ENCODE measurements around the gene TMEM63C.
"Not testable (repeated sequence)": the region's sequence is repeated elsewhere in the genome, so short reads cannot be mapped to it uniquely, and the experiment has no call there.

The TMEM63C gene

DNA sequence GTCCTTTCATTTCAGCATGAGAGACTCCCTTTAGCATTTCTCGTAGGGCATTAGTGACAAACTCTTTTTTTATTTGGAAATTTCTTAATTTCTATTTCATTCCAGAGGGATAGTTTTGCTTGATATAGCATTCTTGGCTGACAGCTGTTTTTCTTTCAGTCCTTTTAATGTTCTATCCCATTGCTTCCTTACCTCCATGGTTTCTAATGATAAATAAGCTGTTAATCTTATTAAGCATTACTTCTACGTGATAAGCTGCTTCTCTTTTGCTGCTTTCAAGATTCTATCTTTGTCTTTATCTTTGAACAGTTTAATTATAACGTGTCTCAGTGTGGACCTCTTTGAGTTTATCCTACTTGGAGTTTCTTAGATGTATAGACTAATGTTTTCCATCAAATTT lies 11.6 kb upstream of the TMEM63C start:
- no peaks in the 10 kb centered on the region for H3K36me3 ChIP-seq (ENCODE audit: insufficient read depth, low read length)
- no peaks in the 10 kb centered on the region for H3K9me2 ChIP-seq (replicated peaks; ENCODE audit: low read depth, low read length)
- H3K9me3 ChIP-seq (ENCODE audit: insufficient read depth, low read depth, low read length), result no peaks in the 10 kb centered on the region
- H3F3A ChIP-seq (ENCODE audit: low read depth), result no peaks in the 10 kb centered on the region
- H2AFZ ChIP-seq (ENCODE audit: low read length), result no peak overlapping the region
- no peak overlapping the region for H3K9ac ChIP-seq (ENCODE audit: low read depth, low read length, poor library complexity, severe bottlenecking)
- H3K4me3 ChIP-seq (ENCODE audit: low read length, poor library complexity, severe bottlenecking), result no peak overlapping the region
- H3K4me1 ChIP-seq (ENCODE audit: insufficient read depth, low read length, poor library complexity, severe bottlenecking), result no peaks in the 10 kb centered on the region
- no peak overlapping the region for H3K4me2 ChIP-seq (ENCODE audit: low read depth, low read length, poor library complexity, severe bottlenecking)
- TF ChIP-seq, protein P1, sequence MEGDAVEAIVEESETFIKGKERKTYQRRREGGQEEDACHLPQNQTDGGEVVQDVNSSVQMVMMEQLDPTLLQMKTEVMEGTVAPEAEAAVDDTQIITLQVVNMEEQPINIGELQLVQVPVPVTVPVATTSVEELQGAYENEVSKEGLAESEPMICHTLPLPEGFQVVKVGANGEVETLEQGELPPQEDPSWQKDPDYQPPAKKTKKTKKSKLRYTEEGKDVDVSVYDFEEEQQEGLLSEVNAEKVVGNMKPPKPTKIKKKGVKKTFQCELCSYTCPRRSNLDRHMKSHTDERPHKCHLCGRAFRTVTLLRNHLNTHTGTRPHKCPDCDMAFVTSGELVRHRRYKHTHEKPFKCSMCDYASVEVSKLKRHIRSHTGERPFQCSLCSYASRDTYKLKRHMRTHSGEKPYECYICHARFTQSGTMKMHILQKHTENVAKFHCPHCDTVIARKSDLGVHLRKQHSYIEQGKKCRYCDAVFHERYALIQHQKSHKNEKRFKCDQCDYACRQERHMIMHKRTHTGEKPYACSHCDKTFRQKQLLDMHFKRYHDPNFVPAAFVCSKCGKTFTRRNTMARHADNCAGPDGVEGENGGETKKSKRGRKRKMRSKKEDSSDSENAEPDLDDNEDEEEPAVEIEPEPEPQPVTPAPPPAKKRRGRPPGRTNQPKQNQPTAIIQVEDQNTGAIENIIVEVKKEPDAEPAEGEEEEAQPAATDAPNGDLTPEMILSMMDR (conservative IDR thresholded peaks at IDR 0.05; ENCODE audit: low read length), result no peak
- TF ChIP-seq EZH2phosphoT487 (IDR thresholded peaks at IDR 0.05; ENCODE audit: borderline replicate concordance), result no peak
- H3K79me2 ChIP-seq (ENCODE audit: insufficient read depth, low read length), result no peaks in the 10 kb centered on the region
- no peaks in the 10 kb centered on the region for H3K27me3 ChIP-seq (ENCODE audit: insufficient read depth, low read length, poor library complexity, severe bottlenecking)
- H4K20me1 ChIP-seq (ENCODE audit: insufficient read depth, low read length, poor library complexity, severe bottlenecking), result no peaks in the 10 kb centered on the region

DNA sequence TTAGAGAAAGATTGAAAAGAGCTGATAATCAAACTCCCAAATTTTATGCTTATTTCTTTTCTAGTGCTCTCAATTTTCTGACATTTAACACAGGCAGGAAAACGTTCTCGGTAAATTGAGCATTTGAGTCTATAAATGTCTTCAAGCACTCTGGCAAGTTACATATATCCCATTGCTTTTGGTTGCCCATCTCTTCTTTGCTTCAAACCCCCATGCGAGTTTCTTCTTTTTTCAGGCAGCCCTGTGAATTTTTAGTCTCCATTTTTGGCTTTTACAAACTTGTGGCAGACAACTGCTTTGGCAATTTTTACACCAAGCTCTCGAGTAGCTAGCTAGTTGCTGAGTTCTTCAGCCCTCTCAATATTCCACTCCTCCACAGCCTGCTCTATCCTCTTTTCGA lies 8.7 kb upstream of the TMEM63C start:
- no peaks in the 10 kb centered on the region for H3K4me1 ChIP-seq (ENCODE audit: insufficient read depth, low read length, poor library complexity, severe bottlenecking)
- no peaks in the 10 kb centered on the region for H3K79me2 ChIP-seq (ENCODE audit: insufficient read depth, low read length)
- no peaks in the 10 kb centered on the region for H3K36me3 ChIP-seq (ENCODE audit: insufficient read depth, low read length)
- no peak overlapping the region for H3K4me3 ChIP-seq (ENCODE audit: low read length, poor library complexity, severe bottlenecking)
- TF ChIP-seq, protein P1 (conservative IDR thresholded peaks at IDR 0.05; ENCODE audit: low read length), result no peak
- TF ChIP-seq EZH2phosphoT487 (IDR thresholded peaks at IDR 0.05; ENCODE audit: borderline replicate concordance), result no peak
- H3F3A ChIP-seq (ENCODE audit: low read depth), result no peaks in the 10 kb centered on the region
- no peaks in the 10 kb centered on the region for H3K27me3 ChIP-seq (ENCODE audit: insufficient read depth, low read length, poor library complexity, severe bottlenecking)
- H2AFZ ChIP-seq (ENCODE audit: low read length), result no peak overlapping the region
- no peaks in the 10 kb centered on the region for H3K9me2 ChIP-seq (replicated peaks; ENCODE audit: low read depth, low read length)
- H3K9ac ChIP-seq (ENCODE audit: low read depth, low read length, poor library complexity, severe bottlenecking), result no peak overlapping the region
- H4K20me1 ChIP-seq (ENCODE audit: insufficient read depth, low read length, poor library complexity, severe bottlenecking), result no peaks in the 10 kb centered on the region
- no peaks in the 10 kb centered on the region for H3K9me3 ChIP-seq (ENCODE audit: insufficient read depth, low read depth, low read length)
- H3K4me2 ChIP-seq (ENCODE audit: low read depth, low read length, poor library complexity, severe bottlenecking), result no peak overlapping the region

DNA sequence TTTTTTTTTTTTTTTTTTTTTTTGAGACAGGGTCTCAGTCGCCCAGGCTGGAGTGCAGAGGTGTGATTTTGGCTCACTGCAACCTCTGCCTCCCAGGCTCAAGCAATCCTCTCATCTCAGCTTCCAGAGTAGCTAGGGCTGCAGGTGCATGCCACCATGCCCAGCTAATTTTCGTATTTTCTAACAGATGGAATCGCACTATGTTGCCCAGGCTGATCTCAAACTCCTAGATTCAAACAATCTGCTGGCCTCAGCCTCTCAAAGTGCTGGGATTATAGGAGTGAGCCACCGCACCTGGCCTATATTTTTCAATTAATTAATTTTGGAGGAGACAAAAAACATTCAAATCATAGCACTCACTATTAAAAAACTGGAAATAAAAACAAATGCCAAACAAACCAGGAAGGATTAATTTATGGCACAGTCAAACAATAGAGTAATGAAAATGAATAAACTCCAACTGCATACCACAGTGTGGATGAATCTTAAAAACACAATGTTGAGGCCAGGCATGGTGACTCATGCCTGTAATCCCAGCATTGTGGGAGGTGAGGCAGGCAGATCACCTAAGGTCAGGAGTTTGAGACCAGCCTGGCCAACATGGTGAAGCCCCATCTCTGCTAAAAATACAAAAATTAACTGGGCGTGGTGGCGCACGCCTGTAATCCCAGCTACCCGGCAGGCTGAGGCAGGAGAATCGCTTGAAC lies 7.5 kb upstream of the TMEM63C start:
- H2AFZ ChIP-seq (ENCODE audit: low read length); H3F3A ChIP-seq (ENCODE audit: low read depth); H3K36me3 ChIP-seq (ENCODE audit: insufficient read depth, low read length); H3K4me2 ChIP-seq (ENCODE audit: low read depth, low read length, poor library complexity, severe bottlenecking); H3K9ac ChIP-seq (ENCODE audit: low read depth, low read length, poor library complexity, severe bottlenecking); H3K9me3 ChIP-seq (ENCODE audit: insufficient read depth, low read depth, low read length); H3K4me1 ChIP-seq (ENCODE audit: insufficient read depth, low read length, poor library complexity, severe bottlenecking); H4K20me1 ChIP-seq (ENCODE audit: insufficient read depth, low read length, poor library complexity, severe bottlenecking); H3K79me2 ChIP-seq (ENCODE audit: insufficient read depth, low read length); H3K27me3 ChIP-seq (ENCODE audit: insufficient read depth, low read length, poor library complexity, severe bottlenecking); H3K9me2 ChIP-seq (replicated peaks; ENCODE audit: low read depth, low read length); H3K4me3 ChIP-seq (ENCODE audit: low read length, poor library complexity, severe bottlenecking): not testable (repeated sequence)

DNA sequence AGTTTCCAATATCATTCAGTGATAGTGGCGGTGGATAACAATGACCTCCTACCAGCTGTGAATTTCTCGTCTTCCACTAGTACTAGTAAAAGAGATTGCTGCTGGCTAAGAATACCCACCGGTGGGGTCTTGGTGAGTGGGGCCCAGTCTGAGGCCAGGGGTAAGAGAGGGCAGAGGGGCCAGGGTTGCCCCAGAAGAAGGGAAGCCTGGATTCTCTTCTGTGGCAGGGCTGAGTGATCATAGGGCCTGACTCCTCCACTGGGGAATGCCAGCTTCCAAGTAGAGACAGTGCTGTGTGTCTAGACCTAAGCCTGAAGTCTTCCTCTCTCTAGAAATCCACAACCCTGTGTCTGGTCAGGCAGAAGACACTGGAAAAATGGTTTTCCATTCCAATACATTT lies 5.8 kb upstream of the TMEM63C start:
- no peaks in the 10 kb centered on the region for H3K36me3 ChIP-seq (ENCODE audit: insufficient read depth, low read length)
- no peak overlapping the region for H2AFZ ChIP-seq (ENCODE audit: low read length)
- no peak overlapping the region for H3K4me2 ChIP-seq (ENCODE audit: low read depth, low read length, poor library complexity, severe bottlenecking)
- no peaks in the 10 kb centered on the region for H4K20me1 ChIP-seq (ENCODE audit: insufficient read depth, low read length, poor library complexity, severe bottlenecking)
- H3K4me3 ChIP-seq (ENCODE audit: low read length, poor library complexity, severe bottlenecking), result no peak overlapping the region
- H3K4me1 ChIP-seq (ENCODE audit: insufficient read depth, low read length, poor library complexity, severe bottlenecking), result peaks cover under 1% of the 10 kb centered on the region
- no peaks in the 10 kb centered on the region for H3K79me2 ChIP-seq (ENCODE audit: insufficient read depth, low read length)
- TF ChIP-seq, protein P1 (conservative IDR thresholded peaks at IDR 0.05; ENCODE audit: low read length), result no peak
- no peak for TF ChIP-seq EZH2phosphoT487 (IDR thresholded peaks at IDR 0.05; ENCODE audit: borderline replicate concordance)
- no peak overlapping the region for H3K9ac ChIP-seq (ENCODE audit: low read depth, low read length, poor library complexity, severe bottlenecking)
- H3K9me2 ChIP-seq (replicated peaks; ENCODE audit: low read depth, low read length), result no peaks in the 10 kb centered on the region
- no peaks in the 10 kb centered on the region for H3K9me3 ChIP-seq (ENCODE audit: insufficient read depth, low read depth, low read length)
- no peaks in the 10 kb centered on the region for H3F3A ChIP-seq (ENCODE audit: low read depth)
- no peaks in the 10 kb centered on the region for H3K27me3 ChIP-seq (ENCODE audit: insufficient read depth, low read length, poor library complexity, severe bottlenecking)
